ENCODE results near the gene ZNHIT6. TPM values are rescaled to one million over a fixed set of nuclear protein-coding genes. Genes with fewer than 3 reads are reported as not detected.
"Not testable (repeated sequence)": the region's sequence is repeated elsewhere in the genome, so short reads cannot be mapped to it uniquely, and the experiment has no call there.

The ZNHIT6 gene
- total RNA-seq, 1 donor from 2014 or later = 19.9 TPM

GRCh38 chr1:85734931-85735330 lies 26.7 kb upstream of the ZNHIT6 start:
- Mint-ChIP-seq H3K9me3 (no peaks in the 10 kb centered on the region), H3K27ac (ENCODE audit: unreplicated experiment) (no peak overlapping the region), H3K4me3 (no peak overlapping the region), H3K4me1 (no peaks in the 10 kb centered on the region), H3K27me3 (ENCODE audit: low read depth) (no peaks in the 10 kb centered on the region), H3K36me3 (ENCODE audit: low read depth) (no peaks in the 10 kb centered on the region)
- TF ChIP-seq CTCF (conservative IDR thresholded peaks at IDR 0.05) = no peak
- DNase-seq (ENCODE audit: low read depth, low spot score) = no peak

GRCh38 chr1:85718678-85719340 lies 10.6 kb upstream of the ZNHIT6 start:
- Mint-ChIP-seq H3K4me3 (no peak overlapping the region), H3K27me3 (ENCODE audit: low read depth) (no peaks in the 10 kb centered on the region), H3K4me1 (no peaks in the 10 kb centered on the region), H3K9me3 (peaks cover 15% of the 10 kb centered on the region), H3K27ac (ENCODE audit: unreplicated experiment) (no peak overlapping the region), H3K36me3 (ENCODE audit: low read depth) (peaks cover 7% of the 10 kb centered on the region)
- no peak for TF ChIP-seq CTCF (conservative IDR thresholded peaks at IDR 0.05)
- DNase-seq (ENCODE audit: low read depth, low spot score) = no peak

GRCh38 chr1:85714418-85715114 lies 6.3 kb upstream of the ZNHIT6 start:
- H3K9me3 Mint-ChIP-seq; H3K27ac Mint-ChIP-seq (ENCODE audit: unreplicated experiment); H3K4me3 Mint-ChIP-seq; H3K27me3 Mint-ChIP-seq (ENCODE audit: low read depth); H3K36me3 Mint-ChIP-seq (ENCODE audit: low read depth); DNase-seq (ENCODE audit: low read depth, low spot score); H3K4me1 Mint-ChIP-seq: not testable (repeated sequence)

GRCh38 chr1:85708829-85709227 lies 595 bp upstream of the ZNHIT6 start:
- Mint-ChIP-seq H3K36me3 (ENCODE audit: low read depth) (peaks cover 14% of the 10 kb centered on the region), H3K9me3 (no peaks in the 10 kb centered on the region), H3K27ac (ENCODE audit: unreplicated experiment) (no peak overlapping the region), H3K4me3 (no peak overlapping the region), H3K27me3 (ENCODE audit: low read depth) (no peaks in the 10 kb centered on the region), H3K4me1 (peaks cover 11% of the 10 kb centered on the region)
- TF ChIP-seq CTCF (conservative IDR thresholded peaks at IDR 0.05) = peak; percentile 12
- DNase-seq (ENCODE audit: low read depth, low spot score) = no peak

- no peak for DNase-seq (ENCODE audit: low read depth, low spot score)
- Mint-ChIP-seq H3K4me1 (peaks cover 14% of the 10 kb centered on the region), H3K4me3 (no peak overlapping the region), H3K9me3 (no peaks in the 10 kb centered on the region), H3K27ac (ENCODE audit: unreplicated experiment) (no peak overlapping the region), H3K27me3 (ENCODE audit: low read depth) (no peaks in the 10 kb centered on the region), H3K36me3 (ENCODE audit: low read depth) (peaks cover 18% of the 10 kb centered on the region)
- no peak for TF ChIP-seq CTCF (conservative IDR thresholded peaks at IDR 0.05)
These were observed 805 bp downstream of the ZNHIT6 start for GRCh38 chr1:85707267-85707989.

- H3K27ac Mint-ChIP-seq (ENCODE audit: unreplicated experiment) = no peak overlapping the region
- H3K27me3 Mint-ChIP-seq (ENCODE audit: low read depth) = no peaks in the 10 kb centered on the region
- peak overlapping the region; percentile 36 for H3K4me3 Mint-ChIP-seq
These were observed 2.3 kb downstream of the ZNHIT6 start for GRCh38 chr1:85705940-85706339.

More at GRCh38 chr1:85705940-85706339, 2.3 kb downstream of the ZNHIT6 start:
- no peak for DNase-seq (ENCODE audit: low read depth, low spot score)
- no peaks in the 10 kb centered on the region for H3K9me3 Mint-ChIP-seq
- H3K36me3 Mint-ChIP-seq (ENCODE audit: low read depth) = peaks cover 18% of the 10 kb centered on the region
- H3K4me1 Mint-ChIP-seq = peaks cover 14% of the 10 kb centered on the region
- no peak for TF ChIP-seq CTCF (conservative IDR thresholded peaks at IDR 0.05)

Data from neural crest cell (in vitro differentiated cells).